OCI-LY3 (cell line): ENCODE data around the gene CREB5.
"Not testable (repeated sequence)": the region's sequence is repeated elsewhere in the genome, so short reads cannot be mapped to it uniquely, and the experiment has no call there.

Experiments used
- H2AFZ ChIP-seq: fragments of 200-600, 300-600 bp; shearing (Covaris generic); 2 replicates; pipeline ENCODE4 v1.6.0; 2014; ENCODE audit warnings: antibody characterized with exemption, low read depth, low read length
- H3K27ac ChIP-seq: fragments of 200-600, 300-600 bp; sonication (generic); 2 replicates; pipeline ENCODE4 v1.5.1; 2014; ENCODE audit warnings: mild to moderate bottlenecking, low read length, moderate library complexity, mixed read lengths
- H3K27me3 ChIP-seq: fragments of 200-600, 300-600 bp; sonication (generic); 2 replicates; pipeline ENCODE4 v1.6.1; 2014; ENCODE audit warnings: low read depth, low read length, mixed read lengths
- H3K36me3 ChIP-seq: fragments of 200-600, 300-600 bp; sonication (generic); replicated peaks from 2 replicates; pipeline ENCODE3; 2014; ENCODE audit warnings: low read depth, low read length, mixed read lengths
- H3K4me1 ChIP-seq: fragments of 300-600, 200-600 bp; sonication (generic); 2 replicates; pipeline ENCODE4 v1.6.1; 2014; ENCODE audit warnings: low read length, mixed read lengths
- H3K4me2 ChIP-seq: fragments of 200-600, 300-600 bp; sonication (generic); 2 replicates; pipeline ENCODE4 v1.6.1; 2014; ENCODE audit warnings: low read length, mixed read lengths
- H3K4me3 ChIP-seq: fragments of 300-600, 200-600 bp; sonication (generic); 2 replicates; pipeline ENCODE4 v1.5.1; 2014; ENCODE audit warnings: antibody characterized with exemption, mild to moderate bottlenecking, low read length, moderate library complexity
- H3K79me2 ChIP-seq: fragments of 300-600, 200-600 bp; shearing (Covaris generic); 2 replicates; pipeline ENCODE4 v1.6.1; 2014; ENCODE audit warnings: mild to moderate bottlenecking, low read length, mixed read lengths
- H3K9ac ChIP-seq: fragments of 300-600, 200-600 bp; shearing (Covaris generic); 2 replicates; pipeline ENCODE4 v1.6.0; 2014; ENCODE audit warnings: mild to moderate bottlenecking, low read length, moderate library complexity
- H3K9me3 ChIP-seq: fragments of 200-600, 300-600 bp; shearing (Covaris generic); 2 replicates; pipeline ENCODE4 v1.6.1; 2014; ENCODE audit warnings: low read length, mixed read lengths; ENCODE audit not compliant: insufficient read depth
- H4K20me1 ChIP-seq: fragments of 200-600, 300-600 bp; sonication (generic); 2 replicates; pipeline ENCODE4 v1.6.1; 2016; ENCODE audit warnings: low read length, mixed read lengths; ENCODE audit not compliant: insufficient read depth
- EZH2phosphoT487 ChIP-seq: fragments of 200-600 bp; shearing (Covaris generic); IDR thresholded peaks from 2 replicates; pipeline ENCODE4 v1.6.1; 2018; ENCODE audit warnings: antibody characterized with exemption, mixed run types, low read depth
- TF ChIP-seq, protein P1 (sequence below): fragments of 200-600, 300-600 bp; sonication (generic); IDR thresholded peaks from 2 replicates; pipeline ENCODE4 v1.5.1; 2014; ENCODE audit warnings: antibody characterized with exemption, low read length, low read depth

Gene CREB5

DNA sequence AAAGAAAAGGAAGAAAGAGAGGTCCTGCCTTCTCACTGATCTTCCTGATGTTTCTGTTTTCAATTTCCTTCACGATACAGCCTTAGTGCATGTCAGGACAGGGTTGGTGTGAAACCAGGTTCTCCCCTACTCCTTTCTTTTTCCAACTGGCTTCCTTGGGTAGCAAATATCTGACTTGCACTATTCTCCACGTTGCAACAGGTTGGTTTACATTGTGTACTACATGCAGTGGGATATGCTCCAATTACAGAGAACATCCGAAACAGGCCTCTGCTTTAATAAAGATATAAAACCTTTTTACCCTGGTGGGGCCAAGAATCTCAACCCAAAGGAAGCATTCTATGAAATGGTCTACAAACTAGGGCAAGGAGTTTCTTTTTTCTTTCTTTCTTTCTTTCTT is 16.9 kb upstream of the CREB5 start:
- H3K27me3 ChIP-seq, result peaks cover 14% of the 10 kb centered on the region; the same call in 1 of the 2 replicates
- no peak for TF ChIP-seq EZH2phosphoT487
- TF ChIP-seq, protein P1, sequence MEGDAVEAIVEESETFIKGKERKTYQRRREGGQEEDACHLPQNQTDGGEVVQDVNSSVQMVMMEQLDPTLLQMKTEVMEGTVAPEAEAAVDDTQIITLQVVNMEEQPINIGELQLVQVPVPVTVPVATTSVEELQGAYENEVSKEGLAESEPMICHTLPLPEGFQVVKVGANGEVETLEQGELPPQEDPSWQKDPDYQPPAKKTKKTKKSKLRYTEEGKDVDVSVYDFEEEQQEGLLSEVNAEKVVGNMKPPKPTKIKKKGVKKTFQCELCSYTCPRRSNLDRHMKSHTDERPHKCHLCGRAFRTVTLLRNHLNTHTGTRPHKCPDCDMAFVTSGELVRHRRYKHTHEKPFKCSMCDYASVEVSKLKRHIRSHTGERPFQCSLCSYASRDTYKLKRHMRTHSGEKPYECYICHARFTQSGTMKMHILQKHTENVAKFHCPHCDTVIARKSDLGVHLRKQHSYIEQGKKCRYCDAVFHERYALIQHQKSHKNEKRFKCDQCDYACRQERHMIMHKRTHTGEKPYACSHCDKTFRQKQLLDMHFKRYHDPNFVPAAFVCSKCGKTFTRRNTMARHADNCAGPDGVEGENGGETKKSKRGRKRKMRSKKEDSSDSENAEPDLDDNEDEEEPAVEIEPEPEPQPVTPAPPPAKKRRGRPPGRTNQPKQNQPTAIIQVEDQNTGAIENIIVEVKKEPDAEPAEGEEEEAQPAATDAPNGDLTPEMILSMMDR, result no peak
- no peak overlapping the region for H3K27ac ChIP-seq
- no peaks in the 10 kb centered on the region for H3K79me2 ChIP-seq
- H3K4me2 ChIP-seq, result no peak overlapping the region
- no peaks in the 10 kb centered on the region for H3K9me3 ChIP-seq
- H3K4me3 ChIP-seq, result no peak overlapping the region
- no peaks in the 10 kb centered on the region for H3K36me3 ChIP-seq
- no peak overlapping the region for H3K9ac ChIP-seq
- no peaks in the 10 kb centered on the region for H3K4me1 ChIP-seq
- H2AFZ ChIP-seq, result no peak overlapping the region
- H4K20me1 ChIP-seq, result no peaks in the 10 kb centered on the region

DNA sequence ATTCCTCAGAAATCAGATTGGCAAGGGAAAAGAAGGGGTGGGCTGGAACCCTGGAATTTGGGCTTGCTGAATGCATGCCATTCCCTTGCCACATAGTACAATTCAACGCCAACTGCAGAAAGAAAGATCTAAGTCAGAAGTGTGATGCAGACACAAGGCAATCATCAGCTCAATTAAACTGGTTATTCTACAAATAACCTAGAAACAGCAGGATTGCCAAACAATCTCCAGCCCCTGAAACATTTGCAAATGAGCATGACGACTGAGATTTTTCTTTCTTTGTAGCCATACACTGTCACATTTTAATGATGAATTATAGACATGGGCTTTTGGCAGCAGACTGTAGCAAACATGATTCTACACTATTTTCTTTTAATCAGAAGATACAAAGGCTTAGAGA is 16.5 kb upstream of the CREB5 start:
- Histone ChIP-seq H3K27ac (no peak overlapping the region), H3K4me1 (no peaks in the 10 kb centered on the region), H3K4me3 (no peak overlapping the region), H3K4me2 (no peak overlapping the region), H3K9ac (no peak overlapping the region), H3K27me3 (peaks cover 14% of the 10 kb centered on the region; the same call in 1 of the 2 replicates), H3K79me2 (no peaks in the 10 kb centered on the region), H4K20me1 (no peaks in the 10 kb centered on the region), H3K9me3 (no peaks in the 10 kb centered on the region), H2AFZ (no peak overlapping the region), H3K36me3 (no peaks in the 10 kb centered on the region)
- TF ChIP-seq, protein P1, result no peak
- TF ChIP-seq EZH2phosphoT487, result no peak

DNA sequence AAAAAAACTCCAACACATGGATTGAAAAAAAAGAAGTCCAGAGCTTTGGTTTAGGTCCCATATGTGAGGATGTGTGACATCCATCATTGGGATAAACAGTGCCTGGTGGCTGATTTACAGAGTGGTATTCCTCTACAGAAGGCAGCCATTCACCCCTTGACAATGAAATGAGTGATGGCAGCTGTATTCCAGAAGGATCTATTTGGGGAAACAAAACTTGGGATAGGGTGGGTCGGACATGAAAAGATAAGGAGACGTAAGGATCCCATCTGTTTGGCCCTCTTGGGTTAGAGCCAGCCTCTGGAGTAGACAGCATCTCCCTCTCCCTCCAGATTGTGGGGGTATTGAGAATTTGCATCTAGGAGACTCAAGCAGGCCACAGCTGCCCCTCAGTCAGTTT is 15.2 kb upstream of the CREB5 start:
- Histone ChIP-seq H3K79me2 (no peaks in the 10 kb centered on the region), H3K4me3 (no peak overlapping the region), H3K27me3 (peaks cover 14% of the 10 kb centered on the region; the same call in 1 of the 2 replicates), H3K9me3 (no peaks in the 10 kb centered on the region), H3K4me1 (no peaks in the 10 kb centered on the region), H3K36me3 (no peaks in the 10 kb centered on the region), H2AFZ (no peak overlapping the region), H4K20me1 (no peaks in the 10 kb centered on the region), H3K9ac (no peak overlapping the region), H3K27ac (no peak overlapping the region), H3K4me2 (no peak overlapping the region)
- TF ChIP-seq, protein P1, result no peak
- no peak for TF ChIP-seq EZH2phosphoT487

DNA sequence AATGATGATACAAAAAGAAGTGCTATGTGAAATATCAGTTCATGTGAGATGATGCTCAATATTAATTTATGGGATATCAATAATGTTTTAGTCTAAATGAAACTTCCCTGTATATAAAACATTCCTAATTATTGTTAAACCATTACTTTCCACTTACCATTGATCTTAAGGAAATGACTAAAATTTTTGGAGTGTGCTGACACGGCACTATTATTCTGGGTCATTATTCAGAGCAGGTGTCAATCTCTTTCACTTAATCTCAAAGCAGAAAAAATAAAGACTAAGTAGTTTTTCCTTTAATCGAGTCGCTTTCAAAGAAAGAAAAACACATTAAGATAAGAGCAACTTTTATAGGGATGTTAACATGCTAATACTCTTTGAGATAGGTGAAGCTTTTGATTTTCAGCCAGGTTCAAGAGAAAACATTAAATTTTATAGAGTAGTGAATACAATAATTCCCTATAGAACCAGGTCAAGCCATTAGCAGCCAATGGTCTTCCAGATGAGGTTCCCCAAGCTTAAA is 11.4 kb upstream of the CREB5 start:
- Histone ChIP-seq H3K27me3 (no peaks in the 10 kb centered on the region), H3K27ac (no peak overlapping the region), H2AFZ (no peak overlapping the region), H3K4me1 (no peaks in the 10 kb centered on the region), H3K9ac (no peak overlapping the region), H3K4me3 (no peak overlapping the region), H3K36me3 (no peaks in the 10 kb centered on the region), H3K4me2 (no peak overlapping the region), H3K79me2 (no peaks in the 10 kb centered on the region), H3K9me3 (no peaks in the 10 kb centered on the region), H4K20me1 (no peaks in the 10 kb centered on the region)
- no peak for TF ChIP-seq EZH2phosphoT487
- TF ChIP-seq, protein P1, result no peak

DNA sequence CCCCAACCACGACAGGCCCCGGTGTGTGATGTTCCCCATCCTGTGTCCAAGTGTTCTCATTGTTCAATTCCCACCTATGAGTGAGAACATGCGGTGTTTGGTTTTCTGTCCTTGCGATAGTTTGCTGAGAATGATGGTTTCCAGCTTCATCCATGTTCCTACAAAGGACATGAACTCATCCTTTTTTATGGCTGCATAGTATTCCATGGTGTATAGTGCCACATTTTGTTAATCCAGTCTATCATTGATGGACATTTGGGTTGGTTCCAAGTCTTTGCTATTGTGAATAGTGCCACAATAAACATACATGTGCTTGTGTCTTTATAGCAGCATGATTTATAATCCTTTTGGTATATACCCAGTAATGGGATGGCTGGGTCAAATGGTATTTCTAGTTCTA is 10.8 kb upstream of the CREB5 start:
- H3K9me3 ChIP-seq, H4K20me1 ChIP-seq, H3K36me3 ChIP-seq, H3K4me2 ChIP-seq, H2AFZ ChIP-seq, H3K9ac ChIP-seq, H3K27me3 ChIP-seq, H3K4me1 ChIP-seq, H3K27ac ChIP-seq, H3K4me3 ChIP-seq, H3K79me2 ChIP-seq: not testable (repeated sequence)
